Measurements from ENCODE around the gene SIN3A.

DNA sequence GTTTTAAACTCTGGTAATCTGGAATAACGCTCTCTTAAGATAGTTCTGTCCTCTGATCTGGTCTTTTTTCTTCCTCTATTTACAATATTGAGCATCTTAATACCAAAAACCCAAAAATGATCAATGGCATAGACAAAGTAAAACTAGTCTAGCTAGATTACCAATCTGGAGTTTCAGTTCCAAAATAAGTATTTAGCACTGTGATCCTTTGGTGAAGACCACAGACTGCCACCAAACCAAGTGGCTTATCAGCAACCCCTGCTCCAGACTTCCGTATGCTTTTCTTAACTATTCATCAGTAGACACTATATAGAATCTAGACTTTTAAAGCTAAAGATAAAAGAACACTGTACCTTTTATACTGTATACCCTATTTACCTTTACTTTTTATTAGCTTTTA lies 47.6 kb downstream of the SIN3A start:
- TF ChIP-seq, protein P1, sequence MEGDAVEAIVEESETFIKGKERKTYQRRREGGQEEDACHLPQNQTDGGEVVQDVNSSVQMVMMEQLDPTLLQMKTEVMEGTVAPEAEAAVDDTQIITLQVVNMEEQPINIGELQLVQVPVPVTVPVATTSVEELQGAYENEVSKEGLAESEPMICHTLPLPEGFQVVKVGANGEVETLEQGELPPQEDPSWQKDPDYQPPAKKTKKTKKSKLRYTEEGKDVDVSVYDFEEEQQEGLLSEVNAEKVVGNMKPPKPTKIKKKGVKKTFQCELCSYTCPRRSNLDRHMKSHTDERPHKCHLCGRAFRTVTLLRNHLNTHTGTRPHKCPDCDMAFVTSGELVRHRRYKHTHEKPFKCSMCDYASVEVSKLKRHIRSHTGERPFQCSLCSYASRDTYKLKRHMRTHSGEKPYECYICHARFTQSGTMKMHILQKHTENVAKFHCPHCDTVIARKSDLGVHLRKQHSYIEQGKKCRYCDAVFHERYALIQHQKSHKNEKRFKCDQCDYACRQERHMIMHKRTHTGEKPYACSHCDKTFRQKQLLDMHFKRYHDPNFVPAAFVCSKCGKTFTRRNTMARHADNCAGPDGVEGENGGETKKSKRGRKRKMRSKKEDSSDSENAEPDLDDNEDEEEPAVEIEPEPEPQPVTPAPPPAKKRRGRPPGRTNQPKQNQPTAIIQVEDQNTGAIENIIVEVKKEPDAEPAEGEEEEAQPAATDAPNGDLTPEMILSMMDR (IDR thresholded peaks at IDR 0.05; ENCODE audit: insufficient read depth, low read length, poor library complexity, severe bottlenecking): no peak
- TF ChIP-seq EZH2phosphoT487 (conservative IDR thresholded peaks at IDR 0.05; ENCODE audit: low read length): no peak
